Activated CD4-positive, alpha-beta T cell treated with anti-CD3 and anti-CD28 coated beads, Interleukin-2, amount 10 ng/mL, durations not matched to agents 24 days and 14 days (primary cell): Measurements from ENCODE around the gene TMEM255A. TPM values are rescaled to one million over a fixed set of nuclear protein-coding genes. Genes with fewer than 3 reads are reported as not detected.

ENCODE experiments used
- DNase-seq: peaks from one replicate; pipeline ENCODE4 v3.0.0; 2022
- H3K27ac Mint-ChIP-seq: one replicate; pipeline ENCODE4 v1.8.0; 2022; ENCODE audit warnings: mild to moderate bottlenecking, mixed read lengths
- H3K27me3 Mint-ChIP-seq: one replicate; pipeline ENCODE4 v1.8.0; 2022; ENCODE audit warnings: mixed read lengths
- H3K36me3 Mint-ChIP-seq: one replicate; pipeline ENCODE4 v1.8.0; 2022; ENCODE audit warnings: low read depth, mild to moderate bottlenecking, mixed read lengths
- H3K4me1 Mint-ChIP-seq: one replicate; pipeline ENCODE4 v1.8.0; 2021; ENCODE audit warnings: mixed read lengths
- H3K4me3 Mint-ChIP-seq: one replicate; pipeline ENCODE4 v1.8.0; 2022; ENCODE audit warnings: mild to moderate bottlenecking, moderate library complexity, mixed read lengths
- H3K9me3 Mint-ChIP-seq: one replicate; pipeline ENCODE4 v1.8.0; 2021; ENCODE audit warnings: mixed read lengths
- intact Hi-C: fragments of 100-400 bp; cut with micrococcal nuclease; formaldehyde crosslinking; loops from one replicate; pipeline ENCODE4 v1.15.1; 2023
- total RNA-seq: library from RNA; stranded (reverse); gene quantifications from 2 replicates; pipeline ENCODE4 v1.2.3, GENCODE V29; 2022

The TMEM255A gene
- total RNA-seq, 1 donor from 2014 or later = not detected

DNA sequence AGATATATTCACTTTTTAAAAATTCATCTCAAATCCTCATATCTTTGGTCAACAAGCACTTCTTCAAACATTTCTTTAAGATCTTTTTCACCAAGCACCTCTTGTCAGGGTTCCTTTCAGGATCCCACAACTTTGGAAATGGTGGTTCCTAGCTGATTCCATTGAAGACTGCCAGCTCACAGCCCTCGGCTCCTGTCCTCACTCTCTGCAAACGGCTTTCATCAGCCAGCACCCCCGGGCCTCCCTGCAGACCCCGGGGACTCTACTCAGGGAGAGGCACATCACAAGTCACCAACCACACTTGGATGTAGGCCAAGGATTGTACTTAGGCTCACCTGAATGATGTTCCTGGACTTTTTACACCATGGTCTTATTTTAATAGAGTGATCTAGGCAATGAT lies 40.7 kb downstream of the TMEM255A start:
- Mint-ChIP-seq H3K9me3 (no peaks in the 10 kb centered on the region), H3K27ac (no peak overlapping the region), H3K36me3 (no peaks in the 10 kb centered on the region), H3K4me3 (no peak overlapping the region), H3K27me3 (no peaks in the 10 kb centered on the region), H3K4me1 (peaks cover 4% of the 10 kb centered on the region)
- intact Hi-C loops = no loop called here
- DNase-seq = no peak

DNA sequence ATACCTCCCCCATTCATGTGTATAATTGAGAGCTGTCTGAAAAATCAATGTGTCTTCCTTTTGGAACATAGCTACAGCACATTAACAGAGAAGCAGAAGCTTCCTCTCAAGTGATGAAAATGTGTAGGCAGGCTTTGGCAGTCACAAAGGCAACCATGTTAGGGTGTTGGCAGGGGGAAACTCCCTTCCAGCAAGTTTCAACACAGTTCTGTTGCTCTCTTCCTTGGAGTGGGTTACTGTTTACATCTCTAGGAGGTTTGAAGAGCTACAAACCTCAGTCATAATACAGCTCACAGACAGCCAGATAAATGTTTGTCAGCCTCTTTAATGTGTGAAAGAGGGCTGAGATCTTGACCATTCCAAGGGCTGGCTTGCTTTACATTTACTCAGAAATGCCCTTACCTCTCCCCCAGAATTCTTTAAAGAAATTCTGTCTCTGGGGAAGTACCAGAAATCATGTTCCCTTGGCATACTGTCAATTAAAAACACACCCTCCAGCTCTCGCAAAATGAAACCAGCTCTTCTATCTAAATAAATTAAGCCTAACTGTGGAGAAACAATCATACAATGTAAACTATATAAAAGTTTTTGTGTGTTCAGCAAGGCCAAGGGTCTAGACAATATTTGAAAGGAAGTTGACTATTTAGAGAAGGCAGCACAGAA lies 41.8 kb downstream of the TMEM255A start:
- no peaks in the 10 kb centered on the region for H3K27me3 Mint-ChIP-seq
- no peaks in the 10 kb centered on the region for H3K9me3 Mint-ChIP-seq
- DNase-seq = peak; percentile 57
- peaks cover 4% of the 10 kb centered on the region for H3K4me1 Mint-ChIP-seq
- H3K36me3 Mint-ChIP-seq = no peaks in the 10 kb centered on the region
- intact Hi-C loops = no loop called here
- H3K27ac Mint-ChIP-seq = peak overlapping the region; percentile 34
- H3K4me3 Mint-ChIP-seq = no peak overlapping the region

DNA sequence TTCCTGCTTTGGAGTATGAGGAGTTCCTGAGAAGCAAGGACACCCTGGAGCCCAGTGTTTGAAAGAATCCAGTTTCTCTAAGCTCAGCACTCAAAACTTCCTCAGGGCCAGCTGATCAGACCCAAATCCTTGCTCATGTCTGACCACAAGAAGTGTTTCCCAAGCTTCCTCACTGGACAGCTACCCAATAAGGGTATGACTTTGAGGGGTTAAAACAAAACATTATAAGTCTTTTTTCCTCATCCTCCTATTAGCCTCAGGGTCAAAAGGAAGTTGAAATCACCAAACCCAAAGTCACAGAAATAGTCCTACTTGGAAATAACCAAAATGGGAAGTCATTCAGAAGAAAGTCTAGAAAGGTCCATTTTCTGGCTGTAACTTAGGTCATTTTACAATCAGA lies 46.9 kb downstream of the TMEM255A start:
- DNase-seq = no peak
- Mint-ChIP-seq H3K27me3 (no peaks in the 10 kb centered on the region), H3K4me3 (no peak overlapping the region), H3K9me3 (no peaks in the 10 kb centered on the region), H3K36me3 (no peaks in the 10 kb centered on the region), H3K27ac (no peak overlapping the region), H3K4me1 (peaks cover 2% of the 10 kb centered on the region)
- intact Hi-C loops = no loop called here

DNA sequence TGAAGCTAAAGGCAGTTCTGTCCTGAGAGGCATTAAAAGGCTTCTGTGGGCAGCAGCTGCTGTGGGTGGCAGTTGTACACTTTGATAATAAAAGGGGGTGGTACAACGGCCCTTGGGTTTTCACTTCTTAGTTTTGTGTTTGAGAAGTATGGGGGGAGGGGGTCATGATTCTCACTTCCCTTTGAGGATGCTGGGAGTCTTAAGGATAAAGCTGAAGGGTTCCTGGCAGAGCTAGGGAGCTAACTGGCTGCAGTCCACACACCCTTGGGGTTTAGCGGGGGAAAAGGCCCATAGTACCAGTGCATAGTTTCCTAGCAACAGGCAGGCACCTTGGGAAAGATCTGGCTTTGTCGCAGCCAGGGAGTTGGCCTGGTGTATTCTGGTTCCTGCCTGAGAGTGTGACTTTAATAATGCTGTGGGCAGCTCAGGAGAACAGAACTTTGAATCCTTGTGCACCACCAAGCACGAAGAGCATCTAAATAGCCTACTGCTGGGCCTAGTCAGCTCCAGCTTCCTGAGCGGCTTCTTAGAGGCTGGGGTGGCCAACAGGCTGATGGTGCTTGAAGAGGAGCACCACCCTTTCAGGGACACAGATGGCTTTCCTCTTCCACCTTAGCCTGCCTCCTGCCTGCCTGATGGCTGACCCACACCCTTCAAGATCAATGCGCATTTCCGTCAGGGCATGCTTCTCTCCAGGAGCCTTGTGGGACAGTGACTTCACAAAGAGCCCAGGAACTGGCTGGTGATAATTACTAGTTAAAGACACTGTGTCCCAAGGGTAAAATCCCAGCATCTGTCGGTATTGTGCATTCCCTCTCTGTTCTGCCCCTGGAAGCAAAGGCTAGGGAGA lies 48.2 kb downstream of the TMEM255A start:
- Mint-ChIP-seq H3K9me3 (no peaks in the 10 kb centered on the region), H3K27me3 (no peaks in the 10 kb centered on the region), H3K27ac (no peak overlapping the region), H3K36me3 (peaks cover 2% of the 10 kb centered on the region), H3K4me3 (no peak overlapping the region), H3K4me1 (no peaks in the 10 kb centered on the region)
- intact Hi-C loops = no loop called here
- DNase-seq = no peak

DNA sequence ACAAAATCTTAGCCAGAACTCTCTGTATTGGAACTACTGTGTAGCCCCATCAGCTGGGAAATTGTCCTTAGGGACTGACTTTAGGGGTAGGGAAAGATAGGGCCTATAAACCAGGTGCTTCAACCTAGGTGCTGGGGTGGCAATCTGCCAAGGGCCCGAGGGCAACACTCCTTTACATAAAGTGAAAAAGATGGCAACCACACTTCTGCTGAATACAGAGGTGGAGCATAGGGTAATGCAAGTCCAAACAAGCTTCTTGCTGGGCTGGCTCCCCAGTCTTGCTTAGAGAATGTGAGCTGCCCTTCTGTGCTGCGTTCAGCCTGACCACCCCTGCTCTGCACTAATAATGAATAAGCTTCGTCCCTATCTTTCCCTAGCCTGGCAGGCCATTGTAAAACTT lies 50.9 kb downstream of the TMEM255A start:
- H3K4me1 Mint-ChIP-seq = peaks cover 7% of the 10 kb centered on the region
- H3K4me3 Mint-ChIP-seq = no peak overlapping the region
- H3K27ac Mint-ChIP-seq = no peak overlapping the region
- DNase-seq = no peak
- intact Hi-C loops = no loop called here
- peaks cover 19% of the 10 kb centered on the region for H3K36me3 Mint-ChIP-seq
- no peaks in the 10 kb centered on the region for H3K27me3 Mint-ChIP-seq
- H3K9me3 Mint-ChIP-seq = no peaks in the 10 kb centered on the region

DNA sequence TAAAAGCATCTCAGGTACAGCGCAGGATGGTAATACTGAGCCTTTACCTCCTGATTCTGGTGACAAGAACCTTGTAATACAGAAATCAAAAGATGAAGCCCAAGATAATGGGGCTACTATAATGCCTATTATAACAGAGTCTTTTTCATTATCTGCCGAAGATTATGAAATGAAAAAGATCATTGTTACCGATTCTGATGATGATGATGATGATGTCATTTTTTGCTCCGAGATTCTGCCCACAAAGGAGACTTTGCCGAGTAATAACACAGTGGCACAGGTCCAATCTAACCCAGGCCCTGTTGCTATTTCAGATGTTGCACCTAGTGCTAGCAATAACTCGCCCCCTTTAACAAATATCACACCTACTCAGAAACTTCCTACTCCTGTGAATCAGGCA lies 57.5 kb downstream of the TMEM255A start:
- no peak for DNase-seq
- H3K36me3 Mint-ChIP-seq = peaks cover 40% of the 10 kb centered on the region
- no peak overlapping the region for H3K4me3 Mint-ChIP-seq
- no peaks in the 10 kb centered on the region for H3K9me3 Mint-ChIP-seq
- intact Hi-C loops = loop anchor here (10.0 kb wide), 1 partner anchor 1909 kb away; the partner anchor contains the start of gene WDR44
- no peaks in the 10 kb centered on the region for H3K27me3 Mint-ChIP-seq
- no peak overlapping the region for H3K27ac Mint-ChIP-seq
- peaks cover 16% of the 10 kb centered on the region for H3K4me1 Mint-ChIP-seq

DNA sequence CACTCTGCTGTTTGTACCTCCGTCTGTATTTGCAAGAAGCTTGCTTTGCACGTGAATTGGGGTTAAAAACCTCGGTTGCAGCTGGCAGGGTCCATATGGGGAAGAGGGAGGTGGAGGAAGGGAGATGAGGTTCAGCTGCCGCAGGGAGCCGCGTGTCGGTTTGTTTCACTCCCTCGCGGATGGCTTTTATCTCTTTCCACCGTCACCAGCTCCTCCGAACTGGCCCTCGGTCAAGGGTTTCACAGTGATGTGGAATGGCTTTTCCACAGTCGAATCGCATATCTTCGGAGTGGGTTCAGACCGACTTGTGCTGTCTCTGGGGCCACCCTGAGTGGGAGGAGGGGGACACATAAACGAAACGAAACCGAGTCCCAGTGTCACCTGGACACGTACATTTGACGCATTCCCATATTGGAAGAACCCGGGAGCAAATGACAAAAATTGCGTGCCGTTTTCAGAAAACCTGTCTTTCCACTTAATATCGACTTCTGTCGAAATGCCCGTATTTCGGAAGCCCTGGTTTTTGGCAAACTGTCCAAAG lies 59.7 kb downstream of the TMEM255A start:
- DNase-seq = peak; percentile 74
- Mint-ChIP-seq H3K36me3 (peaks cover 28% of the 10 kb centered on the region), H3K4me3 (peak overlapping the region; percentile 88), H3K27ac (peak overlapping the region; percentile 92), H3K9me3 (no peaks in the 10 kb centered on the region), H3K4me1 (peaks cover 11% of the 10 kb centered on the region), H3K27me3 (no peaks in the 10 kb centered on the region)
- intact Hi-C loops = loop anchor here (2.0 to 10.0 kb wide), 2 partner anchors 309 to 1907 kb away; partner anchors contain the start of genes CUL4B and WDR44

DNA sequence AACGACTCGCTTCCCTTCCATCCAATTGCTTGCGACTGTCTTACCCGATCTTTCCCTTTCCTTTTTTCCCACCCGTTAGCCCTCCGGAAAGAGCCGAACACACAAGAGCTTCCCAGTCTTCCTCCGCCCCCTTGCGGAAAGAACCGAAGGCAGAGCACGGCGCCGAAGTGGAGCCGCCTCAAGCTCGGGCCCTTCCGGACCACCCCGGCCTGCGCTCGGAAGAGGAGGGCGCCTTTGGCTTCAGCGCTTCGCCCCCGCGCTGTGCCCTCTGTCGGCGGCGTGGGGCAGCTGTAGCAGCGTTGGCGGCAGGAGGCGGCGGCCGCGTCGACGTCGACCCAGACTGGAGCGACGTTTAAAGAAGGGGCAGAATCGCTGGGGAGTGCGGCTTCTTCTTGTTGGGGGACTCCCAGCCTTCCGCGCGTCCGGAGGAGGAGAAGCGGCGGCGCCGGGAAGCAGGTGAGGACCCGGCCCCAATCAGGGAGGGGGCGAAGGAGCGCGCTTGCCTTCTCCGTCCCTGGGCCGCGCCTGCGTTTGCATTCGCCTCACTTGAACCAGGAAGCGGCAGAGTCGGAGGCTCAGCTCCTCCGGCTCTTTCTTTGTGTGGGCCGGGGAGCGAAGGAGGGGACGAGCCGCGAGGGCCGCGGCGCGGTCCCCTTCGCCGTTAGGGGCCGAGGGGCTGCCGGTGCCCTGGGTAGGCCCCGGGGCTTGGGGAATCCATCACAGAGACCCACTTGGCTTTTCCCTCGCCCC lies 60.6 kb downstream of the TMEM255A start, which contains the start of gene ZBTB33:
Gene ZBTB33 (plus strand): TSS at position 291 of the 750 bp plus-strand sequence. CDS start 2,604 bp downstream, outside the sequence.
- Mint-ChIP-seq H3K36me3 (peaks cover 23% of the 10 kb centered on the region), H3K4me3 (peak within 1 kb of the TSS; percentile 88), H3K4me1 (peaks cover 9% of the 10 kb centered on the region), H3K27me3 (no peaks in the 10 kb centered on the region), H3K27ac (peak within 1 kb of the TSS; percentile 95), H3K9me3 (no peaks in the 10 kb centered on the region)
- peak; percentile 95 for DNase-seq
- intact Hi-C loops = loop anchor here (1.0 to 10.0 kb wide), 4 partner anchors 59 to 1906 kb away; partner anchors contain the start of genes CUL4B and WDR44

DNA sequence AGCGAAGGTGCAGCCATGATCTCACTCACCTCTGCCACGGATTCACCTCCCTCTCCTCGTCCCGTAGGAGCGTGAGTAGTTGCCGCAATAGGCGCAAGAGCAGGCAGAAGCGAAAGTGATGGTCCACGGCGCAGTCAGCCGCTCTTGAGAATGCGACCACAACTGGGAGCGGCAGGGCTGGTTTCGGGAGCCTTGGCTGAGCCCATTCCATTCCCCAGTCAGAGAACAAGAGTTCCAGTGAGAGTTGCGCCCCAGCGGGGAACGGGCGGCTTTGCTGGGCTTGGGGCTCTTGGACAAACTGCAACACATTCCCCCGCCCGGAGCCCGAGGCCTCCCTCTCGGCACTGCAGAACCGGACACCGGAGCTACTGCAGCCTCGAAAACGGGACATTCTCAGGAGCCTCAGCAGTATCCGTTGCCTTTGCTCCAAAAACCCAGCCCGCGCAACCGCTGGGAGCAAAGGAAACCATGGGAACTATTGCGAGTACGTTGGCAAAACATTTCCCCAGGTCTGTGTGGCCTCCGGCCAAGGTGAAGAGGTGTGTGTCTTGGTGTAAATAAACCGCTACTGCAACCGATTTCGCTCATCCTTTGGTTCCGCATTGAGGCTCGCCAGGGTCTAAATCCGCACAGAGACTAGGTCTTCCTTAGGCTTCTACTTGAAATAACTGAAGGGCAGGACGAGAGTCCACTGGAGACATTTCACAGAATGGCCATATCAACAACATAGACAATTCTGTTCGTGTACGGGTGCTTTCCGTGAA lies 66.3 kb downstream of the TMEM255A start:
- Mint-ChIP-seq H3K27me3 (no peaks in the 10 kb centered on the region), H3K4me1 (peaks cover 6% of the 10 kb centered on the region), H3K4me3 (peak overlapping the region; percentile 94), H3K9me3 (no peaks in the 10 kb centered on the region), H3K27ac (peak overlapping the region; percentile 83), H3K36me3 (no peaks in the 10 kb centered on the region)
- DNase-seq = peak; percentile 83
- intact Hi-C loops = loop anchor here (10.0 kb wide), 1 partner anchor 300 kb away; the partner anchor contains the start of gene NKAP

DNA sequence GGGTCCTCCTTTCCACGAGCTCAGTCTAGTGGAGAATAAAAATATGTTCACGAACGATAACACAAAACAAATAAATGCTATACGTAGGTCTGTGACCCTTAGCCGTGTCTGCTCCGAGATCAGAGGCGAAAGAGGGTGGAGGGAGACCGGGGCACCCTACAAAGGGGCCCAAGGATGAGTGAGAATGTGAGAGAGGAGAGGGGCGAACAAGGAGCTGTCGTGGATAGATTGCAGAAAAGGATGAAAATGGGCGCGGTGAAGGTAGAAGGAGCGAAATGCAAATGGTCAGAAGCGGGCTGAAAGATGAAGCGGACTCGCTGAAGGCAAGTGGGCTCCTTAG lies 66.9 kb downstream of the TMEM255A start:
- intact Hi-C loops = loop anchor here (10.0 kb wide), 1 partner anchor 300 kb away; the partner anchor contains the start of gene NKAP
- no peaks in the 10 kb centered on the region for H3K27me3 Mint-ChIP-seq
- H3K4me1 Mint-ChIP-seq = peaks cover 6% of the 10 kb centered on the region
- no peaks in the 10 kb centered on the region for H3K9me3 Mint-ChIP-seq
- DNase-seq = no peak
- H3K4me3 Mint-ChIP-seq = peak overlapping the region; percentile 94
- no peaks in the 10 kb centered on the region for H3K36me3 Mint-ChIP-seq
- H3K27ac Mint-ChIP-seq = peak overlapping the region; percentile 67

DNA sequence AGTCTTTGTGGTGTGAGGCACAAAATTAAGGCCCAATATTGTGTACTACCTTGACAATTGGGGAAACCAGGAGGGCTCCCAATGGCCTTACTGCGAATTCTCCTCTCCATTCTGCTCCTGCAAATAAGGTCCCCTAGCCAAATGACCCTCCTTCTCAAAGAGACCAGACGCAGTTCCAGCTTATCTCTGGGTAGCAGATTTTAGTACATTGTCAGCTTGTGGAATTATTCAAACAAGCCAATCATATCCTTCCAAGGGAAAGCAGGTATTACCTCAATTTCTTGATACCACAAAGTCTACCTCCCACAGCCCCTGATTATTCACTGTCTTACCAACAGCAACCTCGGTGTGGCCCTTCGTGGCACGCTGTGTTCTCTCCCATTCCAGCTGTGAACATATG lies 68.4 kb downstream of the TMEM255A start:
- Mint-ChIP-seq H3K27me3 (no peaks in the 10 kb centered on the region), H3K36me3 (no peaks in the 10 kb centered on the region), H3K4me1 (peaks cover 6% of the 10 kb centered on the region), H3K4me3 (no peak overlapping the region), H3K9me3 (no peaks in the 10 kb centered on the region), H3K27ac (no peak overlapping the region)
- intact Hi-C loops = loop anchor here (10.0 kb wide), 1 partner anchor 298 kb away; the partner anchor contains the start of gene NKAP
- DNase-seq = no peak

DNA sequence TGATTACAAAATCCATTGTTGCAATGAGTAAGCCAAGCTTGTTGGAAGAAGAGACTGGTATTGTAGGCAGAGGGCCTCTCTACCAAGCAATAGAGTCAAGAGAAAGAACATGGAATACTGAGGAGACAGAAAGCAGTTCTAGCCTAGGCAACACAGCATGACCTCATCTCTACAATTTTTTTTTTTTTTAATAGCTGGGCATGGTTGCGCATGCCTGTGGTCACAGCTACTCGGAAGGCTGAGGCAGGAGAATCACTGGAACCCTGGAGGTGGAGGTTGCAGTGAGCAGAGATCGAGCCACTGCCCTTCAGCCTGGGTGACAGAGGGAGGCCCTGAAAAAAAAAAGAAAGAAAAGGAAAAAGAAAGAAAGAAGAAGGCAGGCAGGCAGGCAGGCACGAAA lies 72.3 kb downstream of the TMEM255A start:
- intact Hi-C loops = no loop called here
- Mint-ChIP-seq H3K27ac (no peak overlapping the region), H3K36me3 (no peaks in the 10 kb centered on the region), H3K27me3 (no peaks in the 10 kb centered on the region), H3K9me3 (no peaks in the 10 kb centered on the region), H3K4me1 (peaks cover under 1% of the 10 kb centered on the region), H3K4me3 (no peak overlapping the region)
- DNase-seq = no peak
